ENCODE measurements around the gene FNBP1L.

- TF ChIP-seq POLR2A (IDR thresholded peaks at IDR 0.05; ENCODE audit: low read depth, low read length) (no peak), TAF1 (IDR thresholded peaks at IDR 0.05; ENCODE audit: borderline replicate concordance, low read depth, low read length) (no peak), POLR2AphosphoS5 (IDR thresholded peaks at IDR 0.05; ENCODE audit: low read depth, low read length) (no peak)
These were observed 519 bp downstream of the FNBP1L start for GRCh38 chr1:93448292-93448982.

All from GM12892 (cell line).